ENCODE data around the gene ENTPD8.

ENTPD8 gene

GRCh38 chr9:137464291-137464999 lies 23.3 kb upstream of the ENTPD8 start:
- no peak overlapping the region for H3K4me3 ChIP-seq (ENCODE audit: low read length)
- no peak for TF ChIP-seq CTCF (IDR thresholded peaks at IDR 0.05; ENCODE audit: insufficient read depth, low read depth, low read length, missing control alignments)
- no peak for DNase-seq (ENCODE audit: low read depth)

GRCh38 chr9:137463931-137464290 lies 22.8 kb upstream of the ENTPD8 start:
- no peak for DNase-seq (ENCODE audit: low read depth)
- no peak overlapping the region for H3K4me3 ChIP-seq (ENCODE audit: low read length)
- no peak for TF ChIP-seq CTCF (IDR thresholded peaks at IDR 0.05; ENCODE audit: insufficient read depth, low read depth, low read length, missing control alignments)

- DNase-seq (ENCODE audit: low read depth): no peak
- TF ChIP-seq CTCF (IDR thresholded peaks at IDR 0.05; ENCODE audit: insufficient read depth, low read depth, low read length, missing control alignments): no peak
- H3K4me3 ChIP-seq (ENCODE audit: low read length): no peak overlapping the region
Measured at GRCh38 chr9:137462986-137463930, 22.1 kb upstream of the ENTPD8 start.

GRCh38 chr9:137462396-137462985 lies 21.3 kb upstream of the ENTPD8 start:
- H3K4me3 ChIP-seq (ENCODE audit: low read length): no peak overlapping the region
- no peak for DNase-seq (ENCODE audit: low read depth)
- TF ChIP-seq CTCF (IDR thresholded peaks at IDR 0.05; ENCODE audit: insufficient read depth, low read depth, low read length, missing control alignments): no peak

GRCh38 chr9:137461663-137462395 lies 20.7 kb upstream of the ENTPD8 start:
- H3K4me3 ChIP-seq (ENCODE audit: low read length): no peak overlapping the region
- DNase-seq (ENCODE audit: low read depth): peak; percentile 36
- no peak for TF ChIP-seq CTCF (IDR thresholded peaks at IDR 0.05; ENCODE audit: insufficient read depth, low read depth, low read length, missing control alignments)

GRCh38 chr9:137461316-137461662 lies 20.1 kb upstream of the ENTPD8 start:
- no peak overlapping the region for H3K4me3 ChIP-seq (ENCODE audit: low read length)
- TF ChIP-seq CTCF (IDR thresholded peaks at IDR 0.05; ENCODE audit: insufficient read depth, low read depth, low read length, missing control alignments): no peak
- DNase-seq (ENCODE audit: low read depth): no peak
